Pancreas (tissue), 10 donors: ENCODE measurements around the gene SLC19A1. TPM values are rescaled to one million over a fixed set of nuclear protein-coding genes. Genes with fewer than 3 reads are reported as not detected.

Experiments used
- ATAC-seq, 4 donors: fragments of 200-7000 bp; cut with Tn5 transposase; one replicate each; pipeline versions ENCODE4 v1.8.0 to v1.9.1; 2020; ENCODE audit warnings: mild to moderate bottlenecking in 4 of 4, moderate library complexity in 4 of 4
- DNase-seq, 6 donors: peaks; one replicate each; pipeline ENCODE4 v3.0.0-alpha.2; 2020
- FAIRE-seq: peaks from 2 replicates; lab custom pipeline; 2012; peaks lifted over from hg19 to GRCh38; lab: Jason Lieb, UNC
- H3K27ac ChIP-seq, 4 donors: fragments of 200-600 bp; sonication (generic); 1 replicate in 3 of 4; 2 replicates in 1 of 4; pipeline versions ENCODE4 v1.5.0 to v1.8.0; 2020
- H3K27me3 ChIP-seq, 4 donors: fragments of 200-600 bp; one replicate each; pipeline ENCODE4 v1.8.0; 2021
- H3K36me3 ChIP-seq, 3 donors: fragments of 200-600 bp; sonication (generic) in 1 of 3; one replicate each; pipeline versions ENCODE4 v1.5.0 to v1.8.0; 2020 to 2021
- H3K4me1 ChIP-seq, 3 donors: fragments of 200-600 bp; one replicate each; pipeline ENCODE4 v1.8.0; 2021
- H3K4me3 ChIP-seq, 4 donors: fragments of 200-600 bp; sonication (generic) in 2 of 4; one replicate each; pipeline versions ENCODE4 v1.5.0 to v1.8.0; 2020 to 2021
- H3K9me3 ChIP-seq, 4 donors: fragments of 200-600 bp; one replicate each; pipeline ENCODE4 v1.8.0; 2021
- CTCF ChIP-seq, 4 donors: fragments of 200-600 bp; sonication (generic) in 3 of 4; IDR thresholded peaks; one replicate each; pipeline versions ENCODE4 v1.5.0 to v1.8.0; 2021; ENCODE audit warnings: antibody characterized with exemption in 4 of 4
- WGBS, 2 donors: extraction: QIAGEN DNeasy Blood & Tissue Kit; methylation state at CpG; one replicate each; pipeline ENCODE4 v1.1.7; 2013; 5-methylcytosine and 5-hydroxymethylcytosine counted together
- intact Hi-C, 3 donors: fragments of 100-400 bp; cut with DNase I; formaldehyde crosslinking; loops; one replicate each; pipeline versions ENCODE4 v1.11.1 to v1.14.2; 2022
- polyA plus RNA-seq, 2 donors: library from polyadenylated mRNA; stranded (reverse); fragments of 200-250 nt; gene quantifications; one replicate each; pipeline ENCODE4 v1.2.3, GENCODE V29; 2013
- total RNA-seq, 6 donors: library from RNA; stranded (reverse); fragmentation: NEBNext Ultra II Directional in 4 of 6; extraction: Animal tissue kit (Norgen Biotek cat#: 25700) in 4 of 6; gene quantifications; one replicate each; pipeline versions ENCODE4 v1.2.1 to v1.2.4, GENCODE V29; 2021 to 2023
- donor health status: healthy with polysubstance abuse.
- donor health status: DM: no; HTN: no; CAD: no; lungs with moderate emphysema.
- donor health status: DM: no; HTN: no; CAD: no.
- donor health status: control.
- donor health status: control.
- donor health status: Bipolar disorder and iron deficiency.
- donor health status: DM: yes; HTN: yes; CAD: no.
- donor health status: DM: no; HTN: no; CAD: no.
- donor health status: DM: no; HTN: no; CAD: no.
- donor health status: DM: yes; HTN: yes; CAD: no.

SLC19A1 gene
- total and polyA plus RNA-seq, 8 donors = 4.4 to 11.2 (median 5.4) TPM

- Histone ChIP-seq H3K27ac (peak overlapping the region in 2 of 4 donors; percentile 33 to 55), H3K27me3 (no peaks in the 10 kb centered on the region), H3K9me3 (no peaks in the 10 kb centered on the region), H3K4me3 (peak overlapping the region in 1 of 4 donors; percentile 14), H3K4me1 (no peaks in the 10 kb centered on the region), H3K36me3 (peaks cover 0 to 19% (median 0%) of the 10 kb centered on the region in 3 donors)
- FAIRE-seq (no peak), DNase-seq (peak in 5 of 6 donors; percentile 20 to 78 (median 56)), ATAC-seq (peak; percentile 55 to 85 (median 80))
- WGBS, 2 donors = 36 to 38% methylated on average over 32 of the region's 32 CpGs
- peak; percentile 58 to 87 (median 73) for TF ChIP-seq CTCF (IDR thresholded peaks at IDR 0.05)
- intact Hi-C loops = loop anchor here in 1 of 3 donors (10.0 kb wide), 1 partner anchor 347 kb away; no protein-coding TSS in a partner anchor
Observed at GRCh38 chr21:45478115-45478801, 64.0 kb downstream of the SLC19A1 start.

- ATAC-seq = peak in 1 of 4 donors; percentile 4
- WGBS, 2 donors = 50 to 58% methylated on average over 44 of the region's 44 CpGs
- Histone ChIP-seq H3K27me3 (no peaks in the 10 kb centered on the region), H3K36me3 (peaks cover 0 to 19% (median 0%) of the 10 kb centered on the region in 3 donors), H3K9me3 (no peaks in the 10 kb centered on the region), H3K4me1 (no peaks in the 10 kb centered on the region), H3K27ac (peak overlapping the region in 2 of 4 donors; percentile 28 to 55), H3K4me3 (peak overlapping the region in 1 of 4 donors; percentile 14)
- intact Hi-C loops = loop anchor here in 1 of 3 donors (10.0 kb wide), 1 partner anchor 347 kb away; no protein-coding TSS in a partner anchor
- TF ChIP-seq CTCF (IDR thresholded peaks at IDR 0.05) = no peak
- no peak for FAIRE-seq
- DNase-seq = peak in 2 of 6 donors; percentile 21 to 82
Observed at GRCh38 chr21:45477176-45478114, 64.8 kb downstream of the SLC19A1 start.

- FAIRE-seq = no peak
- TF ChIP-seq CTCF (IDR thresholded peaks at IDR 0.05) = no peak
Observed at GRCh38 chr21:45476582-45476981, 65.7 kb downstream of the SLC19A1 start.

GRCh38 chr21:45475797-45476570 is 66.3 kb downstream of the SLC19A1 start:
- Histone ChIP-seq H3K27me3 (no peaks in the 10 kb centered on the region), H3K27ac (no peak overlapping the region), H3K36me3 (peaks cover 0 to 19% (median 0%) of the 10 kb centered on the region in 3 donors), H3K9me3 (no peaks in the 10 kb centered on the region), H3K4me3 (no peak overlapping the region), H3K4me1 (no peaks in the 10 kb centered on the region)
- intact Hi-C loops = loop anchor here in 1 of 3 donors (10.0 kb wide), 1 partner anchor 349 kb away; no protein-coding TSS in a partner anchor
- DNase-seq (peak in 2 of 6 donors; percentile 21 to 56), FAIRE-seq (no peak), ATAC-seq (no peak)
- TF ChIP-seq CTCF (IDR thresholded peaks at IDR 0.05) = no peak
- WGBS, 2 donors = 71 to 85% methylated on average over 53 of the region's 53 CpGs

More at GRCh38 chr21:45476582-45476981, 65.7 kb downstream of the SLC19A1 start:
- H3K4me3 ChIP-seq = no peak overlapping the region
- no peaks in the 10 kb centered on the region for H3K4me1 ChIP-seq
- H3K27me3 ChIP-seq = no peaks in the 10 kb centered on the region
- ATAC-seq = no peak
- no peaks in the 10 kb centered on the region for H3K9me3 ChIP-seq
- WGBS, 2 donors = 61 to 83% methylated on average over 6 of the region's 6 CpGs
- intact Hi-C loops = loop anchor here in 1 of 3 donors (10.0 kb wide), 1 partner anchor 348 kb away; no protein-coding TSS in a partner anchor
- H3K36me3 ChIP-seq = peaks cover 0 to 19% (median 0%) of the 10 kb centered on the region in 3 donors
- H3K27ac ChIP-seq = no peak overlapping the region
- DNase-seq = no peak
